ENCODE measurements around the gene FBLN7.

DNA sequence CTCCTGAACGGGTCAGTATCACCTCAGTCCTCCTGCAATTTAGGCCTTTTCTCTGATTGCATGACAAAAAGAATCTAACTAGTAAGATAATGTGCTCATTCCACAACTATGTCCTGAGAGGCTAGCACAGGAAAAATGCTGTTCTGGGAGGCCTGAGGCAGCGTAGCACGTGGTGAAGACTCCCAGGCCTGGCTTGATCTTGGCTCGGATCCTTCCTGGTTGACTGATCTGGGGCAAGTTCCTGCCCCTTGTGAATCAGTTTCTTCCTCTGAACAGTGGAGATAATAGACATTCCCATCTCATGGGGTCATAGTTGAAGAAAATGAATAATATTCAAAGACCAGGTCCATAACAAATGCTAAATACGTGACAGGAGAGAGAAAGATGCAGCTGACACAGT is 12.3 kb downstream of the FBLN7 start:
- no peak for TF ChIP-seq GATA2 (IDR thresholded peaks at IDR 0.05; ENCODE audit: low read depth, low read length)
- no peak for TF ChIP-seq GATA3 (IDR thresholded peaks at IDR 0.05; ENCODE audit: low read depth, low read length)

Data from SH-SY5Y (cell line).